Colonic mucosa (tissue), 4 donors: ENCODE results near the gene THAP5. TPM values are rescaled to one million over a fixed set of nuclear protein-coding genes. Genes with fewer than 3 reads are reported as not detected.
"Not testable (repeated sequence)": the region's sequence is repeated elsewhere in the genome, so short reads cannot be mapped to it uniquely, and the experiment has no call there.

Experiments
- DNase-seq: peaks from one replicate; pipeline ENCODE4 v3.0.0-alpha.2; 2020
- H3K27ac ChIP-seq: fragments of 200-600 bp; one replicate; pipeline ENCODE4 v1.8.0; 2021
- H3K27me3 ChIP-seq: fragments of 200-600 bp; one replicate; pipeline ENCODE4 v1.8.0; 2021
- H3K36me3 ChIP-seq: fragments of 200-600 bp; one replicate; pipeline ENCODE4 v1.8.0; 2021
- H3K4me1 ChIP-seq: fragments of 200-600 bp; one replicate; pipeline ENCODE4 v1.8.0; 2021; ENCODE audit warnings: mild to moderate bottlenecking
- H3K4me3 ChIP-seq: fragments of 200-600 bp; one replicate; pipeline ENCODE4 v1.8.0; 2021
- H3K9ac ChIP-seq, 2 donors: one replicate each; pipeline ENCODE4 v1.7.0; 2013; ENCODE audit warnings: control low read depth in 2 of 2, low read depth in 2 of 2, low read length in 2 of 2
- H3K9me3 ChIP-seq: fragments of 200-600 bp; one replicate; pipeline ENCODE4 v1.8.0; 2021
- intact Hi-C: fragments of 100-400 bp; cut with DNase I; formaldehyde crosslinking; loops from one replicate; pipeline ENCODE4 v1.14.1; 2022
- total RNA-seq, 2 donors: library from RNA; stranded (reverse); fragmentation: NEBNext Ultra II Directional in 1 of 2; extraction: Animal tissue kit (Norgen Biotek cat#: 25700) in 1 of 2; gene quantifications; one replicate each; pipeline ENCODE4 v1.2.1, GENCODE V29; 2021
- TF ChIP-seq, protein P1 (sequence below): fragments of 200-600 bp; IDR thresholded peaks from one replicate; pipeline ENCODE4 v1.8.0; 2022; ENCODE audit warnings: antibody characterized with exemption, mild to moderate bottlenecking
- donor health status: healthy.
- donor health status: DM: no; HTN: no; CAD: no.
- donor health status: DM: no; HTN: no; CAD: no.

Gene THAP5
- total RNA-seq, 2 donors from 2014 or later = 15.7 to 18.0 TPM

DNA sequence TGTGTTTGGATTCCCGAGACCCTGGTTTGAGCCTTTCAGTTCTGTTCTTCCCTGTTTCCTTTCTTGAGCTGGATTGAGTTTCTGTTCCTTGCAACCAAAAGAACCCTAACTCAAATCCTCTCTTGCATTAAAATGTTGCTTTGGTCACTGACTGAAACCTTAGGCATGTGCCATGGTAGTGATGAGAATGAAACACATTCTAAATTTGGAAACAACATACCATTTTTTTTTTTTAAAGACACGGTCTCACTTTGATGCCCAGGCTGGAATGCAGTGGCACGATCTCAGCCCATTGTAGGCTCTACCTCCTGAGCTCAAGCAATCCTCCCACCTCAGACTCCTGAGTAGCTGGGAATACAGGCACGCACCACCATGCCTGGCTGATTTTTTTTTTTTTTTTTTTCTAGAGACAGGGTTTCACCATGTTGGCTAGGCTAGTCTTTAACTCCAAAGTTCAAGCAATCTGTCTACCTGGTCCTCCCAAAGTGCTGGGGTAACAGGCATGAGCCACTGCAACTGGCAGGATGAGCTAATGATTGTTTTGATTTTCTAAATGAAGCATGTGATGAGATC, 8.4 kb downstream of the THAP5 start:
- no peaks in the 10 kb centered on the region for H3K36me3 ChIP-seq
- no peaks in the 10 kb centered on the region for H3K27me3 ChIP-seq
- H3K4me1 ChIP-seq = no peaks in the 10 kb centered on the region
- no peak overlapping the region for H3K27ac ChIP-seq
- intact Hi-C loops = no loop called here
- no peak overlapping the region for H3K9ac ChIP-seq
- H3K4me3 ChIP-seq = no peak overlapping the region
- no peak for DNase-seq
- H3K9me3 ChIP-seq = no peaks in the 10 kb centered on the region
- TF ChIP-seq, protein P1, sequence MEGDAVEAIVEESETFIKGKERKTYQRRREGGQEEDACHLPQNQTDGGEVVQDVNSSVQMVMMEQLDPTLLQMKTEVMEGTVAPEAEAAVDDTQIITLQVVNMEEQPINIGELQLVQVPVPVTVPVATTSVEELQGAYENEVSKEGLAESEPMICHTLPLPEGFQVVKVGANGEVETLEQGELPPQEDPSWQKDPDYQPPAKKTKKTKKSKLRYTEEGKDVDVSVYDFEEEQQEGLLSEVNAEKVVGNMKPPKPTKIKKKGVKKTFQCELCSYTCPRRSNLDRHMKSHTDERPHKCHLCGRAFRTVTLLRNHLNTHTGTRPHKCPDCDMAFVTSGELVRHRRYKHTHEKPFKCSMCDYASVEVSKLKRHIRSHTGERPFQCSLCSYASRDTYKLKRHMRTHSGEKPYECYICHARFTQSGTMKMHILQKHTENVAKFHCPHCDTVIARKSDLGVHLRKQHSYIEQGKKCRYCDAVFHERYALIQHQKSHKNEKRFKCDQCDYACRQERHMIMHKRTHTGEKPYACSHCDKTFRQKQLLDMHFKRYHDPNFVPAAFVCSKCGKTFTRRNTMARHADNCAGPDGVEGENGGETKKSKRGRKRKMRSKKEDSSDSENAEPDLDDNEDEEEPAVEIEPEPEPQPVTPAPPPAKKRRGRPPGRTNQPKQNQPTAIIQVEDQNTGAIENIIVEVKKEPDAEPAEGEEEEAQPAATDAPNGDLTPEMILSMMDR = no peak

DNA sequence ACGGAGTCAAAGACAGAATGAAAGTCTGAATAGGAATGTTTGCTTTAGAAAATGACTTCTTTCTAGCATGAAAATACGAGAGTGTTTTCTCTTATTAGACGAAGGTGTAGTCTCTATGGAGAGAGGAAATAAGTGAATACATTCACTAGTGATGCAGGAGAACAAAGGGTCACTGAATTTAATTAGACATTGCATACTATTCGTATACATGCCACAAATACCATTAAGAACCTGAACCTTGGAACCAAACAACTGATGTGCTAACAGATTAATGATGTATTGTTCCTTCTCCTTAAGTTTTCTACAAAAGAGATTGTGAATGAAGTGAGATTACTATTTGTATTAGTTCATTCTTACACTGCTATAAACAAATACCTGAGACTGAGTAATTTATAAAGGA, 10.3 kb downstream of the THAP5 start:
- DNase-seq = no peak
- no peak overlapping the region for H3K4me3 ChIP-seq
- no peak overlapping the region for H3K9ac ChIP-seq
- no peaks in the 10 kb centered on the region for H3K4me1 ChIP-seq
- H3K27me3 ChIP-seq = no peaks in the 10 kb centered on the region
- intact Hi-C loops = no loop called here
- no peaks in the 10 kb centered on the region for H3K9me3 ChIP-seq
- H3K36me3 ChIP-seq = no peaks in the 10 kb centered on the region
- TF ChIP-seq, protein P1 = no peak
- no peak overlapping the region for H3K27ac ChIP-seq

DNA sequence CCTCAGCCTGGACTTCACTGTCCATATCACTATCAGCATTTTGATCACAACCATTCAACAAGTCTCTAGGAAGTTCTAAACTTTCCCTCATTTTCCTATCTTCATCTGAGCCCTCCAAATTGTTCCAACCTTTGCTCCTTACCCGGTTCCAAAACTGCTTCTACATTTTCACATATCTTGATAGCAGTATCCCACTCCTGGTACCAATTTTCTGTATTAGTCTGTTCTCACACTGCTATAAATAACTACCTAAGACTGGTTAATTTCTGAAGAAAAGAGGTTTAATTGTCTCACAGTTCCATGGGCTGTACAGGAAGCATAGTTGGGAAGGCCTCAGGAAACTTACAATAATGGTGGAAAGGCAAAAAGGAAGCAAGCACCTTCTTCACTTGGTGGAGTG, 11.9 kb downstream of the THAP5 start:
- TF ChIP-seq, protein P1 = no peak
- Histone ChIP-seq H3K27me3 (no peaks in the 10 kb centered on the region), H3K4me1 (no peaks in the 10 kb centered on the region), H3K9ac (no peak overlapping the region), H3K27ac (no peak overlapping the region), H3K9me3 (no peaks in the 10 kb centered on the region), H3K4me3 (no peak overlapping the region), H3K36me3 (no peaks in the 10 kb centered on the region)
- DNase-seq = no peak
- intact Hi-C loops = no loop called here

DNA sequence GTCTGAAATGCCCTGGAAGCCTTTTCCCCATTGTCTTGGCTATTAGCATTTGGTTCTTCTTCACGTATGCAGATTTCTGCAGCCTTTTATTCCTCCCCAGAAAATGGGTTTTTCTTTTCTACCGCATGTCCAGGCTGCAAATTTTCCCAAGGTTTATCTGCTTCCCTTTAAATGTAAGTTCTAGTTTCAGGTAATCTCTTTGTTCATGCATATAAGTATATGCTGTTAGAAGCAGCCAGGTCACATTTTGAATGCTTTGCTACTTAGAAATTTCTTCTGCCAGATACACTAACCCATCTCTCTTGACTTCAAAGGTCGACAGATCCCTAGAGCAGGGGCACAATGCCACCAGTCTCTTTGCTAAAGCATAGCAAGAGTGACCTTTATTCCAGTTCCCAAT, 12.3 kb downstream of the THAP5 start:
- no peaks in the 10 kb centered on the region for H3K9me3 ChIP-seq
- TF ChIP-seq, protein P1 = no peak
- intact Hi-C loops = no loop called here
- H3K27me3 ChIP-seq = no peaks in the 10 kb centered on the region
- no peak overlapping the region for H3K9ac ChIP-seq
- H3K27ac ChIP-seq = no peak overlapping the region
- no peaks in the 10 kb centered on the region for H3K36me3 ChIP-seq
- DNase-seq = no peak
- no peaks in the 10 kb centered on the region for H3K4me1 ChIP-seq
- no peak overlapping the region for H3K4me3 ChIP-seq

DNA sequence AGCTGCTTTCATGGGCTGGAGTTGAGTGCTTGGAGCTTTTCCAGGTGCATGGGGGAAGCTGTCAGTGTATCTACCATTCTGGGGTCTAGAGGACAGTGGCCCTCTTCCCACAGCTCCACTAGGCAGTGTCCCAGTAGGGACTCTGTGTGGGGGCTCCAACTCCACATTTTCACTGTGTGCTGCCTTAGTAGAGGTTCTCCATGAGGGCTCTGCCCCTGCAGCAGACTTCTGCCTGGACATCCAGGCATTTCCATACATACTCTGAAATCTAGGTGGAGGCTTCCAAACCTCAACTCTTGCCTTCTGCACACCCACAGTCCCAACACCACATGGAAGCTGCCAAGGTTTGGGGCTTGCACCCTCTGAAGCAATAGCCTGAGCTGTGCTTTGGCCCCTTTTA, 12.8 kb downstream of the THAP5 start:
- intact Hi-C loops, DNase-seq, H3K9me3 ChIP-seq, H3K27me3 ChIP-seq, H3K36me3 ChIP-seq, H3K4me1 ChIP-seq, H3K27ac ChIP-seq, H3K9ac ChIP-seq, H3K4me3 ChIP-seq: not testable (repeated sequence)

DNA sequence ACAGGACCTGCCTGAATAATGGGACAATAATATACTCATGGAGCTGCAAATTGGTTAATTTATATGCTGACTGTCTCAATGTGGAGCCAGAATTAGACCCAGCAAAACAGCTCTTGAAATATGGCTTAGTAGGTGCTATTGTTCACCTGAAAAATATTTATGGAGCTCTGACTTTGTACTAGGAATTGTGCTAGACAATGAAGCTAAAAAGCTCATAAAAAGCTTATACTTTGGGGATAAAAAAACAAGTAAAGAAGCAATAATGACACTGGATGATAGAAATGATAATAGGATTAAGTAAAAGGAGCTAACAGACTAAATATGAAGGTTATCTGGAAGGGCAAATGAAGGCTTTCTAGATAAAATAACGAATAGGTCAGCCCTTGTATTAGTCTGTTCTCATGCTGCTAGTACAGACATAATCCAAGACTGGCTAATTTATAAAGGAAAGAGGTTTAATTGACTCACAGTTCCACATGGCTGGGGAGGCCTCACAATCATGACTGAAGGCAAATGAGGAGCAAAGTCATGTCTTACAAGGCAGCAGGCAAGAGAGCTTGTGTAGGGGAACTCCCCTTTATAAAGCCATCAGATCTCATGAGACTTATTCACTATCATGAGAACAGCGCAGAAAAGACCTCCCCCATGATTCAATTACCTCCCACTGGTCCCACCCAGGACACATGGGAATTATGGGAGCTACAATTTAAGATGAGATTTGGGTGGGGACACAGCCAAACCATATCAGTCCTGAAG, 21.2 kb downstream of the THAP5 start:
- H3K4me1 ChIP-seq, intact Hi-C loops, H3K27me3 ChIP-seq, H3K36me3 ChIP-seq, H3K4me3 ChIP-seq, DNase-seq, H3K27ac ChIP-seq, H3K9me3 ChIP-seq, H3K9ac ChIP-seq: not testable (repeated sequence)
